AG10803 (cell line): Measurements from ENCODE around the gene DCTN5.
A peak's percentile ranks its signal among the peaks of the same experiment; 100 is the strongest.

ENCODE experiments used
- DNase-seq: peaks from one replicate; pipeline ENCODE4 v3.0.0; 2010; ENCODE audit warnings: low read depth
- H3K4me3 ChIP-seq: 2 replicates; pipeline ENCODE4 v1.5.1; 2011; ENCODE audit warnings: mild to moderate bottlenecking, low read length, control low read depth
- CTCF ChIP-seq: conservative IDR thresholded peaks from 2 replicates; pipeline ENCODE4 v1.5.1; 2011; ENCODE audit warnings: mild to moderate bottlenecking, low read length, control low read depth, inconsistent platforms

Gene DCTN5

GRCh38 chr16:23640931-23641765, at the start of gene DCTN5, which contains the start of gene PALB2:
DCTN5 (plus strand) TSS chr16:23641466; CDS start chr16:23641543, 77 bp downstream.
PALB2 (minus strand) TSS chr16:23641310; CDS start chr16:23641157, 153 bp downstream.
- TF ChIP-seq CTCF, result no peak
- peak within 1 kb of the TSS; percentile 81 for H3K4me3 ChIP-seq
- DNase-seq, result peak; percentile 93

- no peak for DNase-seq
- no peak for TF ChIP-seq CTCF
- no peak overlapping the region for H3K4me3 ChIP-seq
Measured at GRCh38 chr16:23594186-23594585, 47.1 kb upstream of the DCTN5 start.

GRCh38 chr16:23595246-23595950, 45.9 kb upstream of the DCTN5 start:
- no peak for TF ChIP-seq CTCF
- peak overlapping the region; percentile 98 for H3K4me3 ChIP-seq
- no peak for DNase-seq

- peak; percentile 85 for DNase-seq
- peak; percentile 57 for TF ChIP-seq CTCF
- peak within 1 kb of the TSS; percentile 98 for H3K4me3 ChIP-seq
Measured at GRCh38 chr16:23595951-23596720, 45.1 kb upstream of the DCTN5 start, which contains the start of gene NDUFAB1. NDUFAB1 (minus strand) TSS chr16:23596316; CDS start chr16:23596290, 26 bp downstream.

GRCh38 chr16:23597003-23597756, 44.1 kb upstream of the DCTN5 start:
- no peak overlapping the region for H3K4me3 ChIP-seq
- TF ChIP-seq CTCF, result no peak
- no peak for DNase-seq

GRCh38 chr16:23607726-23608125, 33.5 kb upstream of the DCTN5 start:
- no peak for DNase-seq
- H3K4me3 ChIP-seq, result no peak overlapping the region
- TF ChIP-seq CTCF, result no peak
